HepG2 (cell line): ENCODE data around the gene EMP2. TPM values are rescaled to one million over a fixed set of nuclear protein-coding genes. Genes with fewer than 3 reads are reported as not detected.

ENCODE experiments used
- ATAC-seq: fragments of 200-7000 bp; cut with Tn5 transposase; 3 replicates; pipeline ENCODE4 v1.9.1; 2020; ENCODE audit warnings: mild to moderate bottlenecking, moderate library complexity
- BruUV-seq: library from RNA; stranded (reverse); fragments of 400-500 nt; replicated peaks from 2 replicates; lab custom pipeline; 2021; lab: Mats Ljungman, UMichigan
- CTCF ChIA-PET: fragments of 300-600 bp; formaldehyde crosslinking; extraction: SDS; loops from one replicate; lab custom pipeline; 2021; ENCODE audit warnings: low total read pairs, inconsistent platforms, low intra/inter-chr PET ratio; lab: Yijun Ruan, JAX
- POLR2A ChIA-PET: fragments of 350-600 bp; sonication (Branson Sonifier 250); formaldehyde crosslinking; loops from one replicate; lab custom pipeline; 2020; ENCODE audit warnings: antibody characterized with exemption, inconsistent platforms; lab: Yijun Ruan, JAX
- DNase-seq: peaks from one replicate; pipeline ENCODE4 v3.0.0-alpha.2; 2015; ENCODE audit warnings: low spot score
- FAIRE-seq: peaks from 3 replicates; lab custom pipeline; 2011; peaks lifted over from hg19 to GRCh38; lab: Jason Lieb, UNC
- H2AFZ ChIP-seq: one replicate; pipeline ENCODE4 v1.6.1; 2011; ENCODE audit warnings: low read length, inconsistent platforms
- H3K27ac ChIP-seq: fragments of 300-600 bp; 3 replicates; pipeline ENCODE4 v1.8.0; 2011; ENCODE audit warnings: mixed run types, mild to moderate bottlenecking, mixed read lengths, low read length, inconsistent platforms; ENCODE audit not compliant: insufficient read depth; ENCODE audit errors: extremely low read length
- H3K27me3 ChIP-seq, 2 experiments: fragments of 200-600 bp in 1 of 2; 2 replicates in 1 of 2; 3 replicates in 1 of 2; pipeline versions ENCODE4 v1.6.0 to v1.8.0; 2011; ENCODE audit warnings: low read length in 2 of 2, mild to moderate bottlenecking in 2 of 2, moderate library complexity in 2 of 2, inconsistent platforms in 1 of 2; ENCODE audit not compliant: insufficient read depth in 2 of 2, control insufficient read depth in 1 of 2
- H3K36me3 ChIP-seq, 2 experiments: fragments of 200-600 bp in 1 of 2; replicated peaks in 1 of 2; 2 replicates in 1 of 2; 3 replicates in 1 of 2; pipeline versions ENCODE4 v1.5.1 to v1.8.0; 2011; ENCODE audit warnings: low read length in 2 of 2, inconsistent platforms in 1 of 2; ENCODE audit not compliant: insufficient read depth in 2 of 2, control insufficient read depth in 1 of 2
- H3K4me1 ChIP-seq: 2 replicates; pipeline ENCODE4 v1.5.1; 2012; ENCODE audit warnings: low read length, inconsistent platforms; ENCODE audit not compliant: insufficient read depth
- H3K4me2 ChIP-seq: 2 replicates; pipeline ENCODE4 v1.6.0; 2011; ENCODE audit warnings: low read depth, low read length, inconsistent platforms
- H3K4me3 ChIP-seq, 3 experiments: fragments of 200-600 bp in 1 of 3; sonication (generic), shearing (Covaris generic) in 1 of 3; replicated peaks in 1 of 3; 2 replicates each; pipeline ENCODE4 v1.5.1; 2011 to 2016; ENCODE audit warnings: low read length in 3 of 3, inconsistent platforms in 2 of 3, low read depth in 2 of 3, mild to moderate bottlenecking in 2 of 3, control low read depth in 1 of 3, mixed read lengths in 1 of 3; ENCODE audit not compliant: insufficient read depth in 1 of 3
- H3K79me2 ChIP-seq: one replicate; pipeline ENCODE4 v1.6.1; 2011; ENCODE audit warnings: low read length, inconsistent platforms; ENCODE audit not compliant: insufficient read depth
- H3K9ac ChIP-seq: 2 replicates; pipeline ENCODE4 v1.6.0; 2011; ENCODE audit warnings: mild to moderate bottlenecking, low read depth, low read length, inconsistent platforms; ENCODE audit not compliant: insufficient read depth
- H3K9me3 ChIP-seq: 2 replicates; pipeline ENCODE4 v1.5.1; 2012; ENCODE audit warnings: mild to moderate bottlenecking, low read length
- H4K20me1 ChIP-seq: 2 replicates; pipeline ENCODE4 v1.6.0; 2011; ENCODE audit warnings: inconsistent platforms, mild to moderate bottlenecking, low read length, moderate library complexity; ENCODE audit not compliant: insufficient read depth
- ELF1 ChIP-seq: sonication (generic); formaldehyde crosslinking; IDR thresholded peaks from 2 replicates; pipeline ENCODE4 v1.4.0; 2020; ENCODE audit warnings: missing genetic modification reagents
- FLYWCH1 ChIP-seq: sonication (generic); formaldehyde crosslinking; IDR thresholded peaks from 2 replicates; pipeline ENCODE4 v1.8.1; 2023; ENCODE audit warnings: mild to moderate bottlenecking, missing genetic modification reagents
- JUN ChIP-seq: sonication (generic); formaldehyde crosslinking; IDR thresholded peaks from 2 replicates; pipeline ENCODE4 v1.4.0; 2020; ENCODE audit warnings: mild to moderate bottlenecking, missing genetic modification reagents
- SNRNP70 ChIP-seq: fragments of 200-400 bp; formaldehyde crosslinking; IDR thresholded peaks from 2 replicates; pipeline ENCODE4 v1.6.1; 2017; ENCODE audit warnings: mild to moderate bottlenecking, low read depth, low read length, moderate library complexity
- TCF7 ChIP-seq: sonication (generic); IDR thresholded peaks from 2 replicates; pipeline ENCODE4 v1.6.1; 2016; ENCODE audit warnings: antibody characterized with exemption, low read depth
- ZMAT3 ChIP-seq: sonication (generic); formaldehyde crosslinking; conservative IDR thresholded peaks from 2 replicates; pipeline ENCODE4 v1.7.0; 2021; ENCODE audit warnings: missing genetic modification reagents
- ZNF362 ChIP-seq: sonication (generic); formaldehyde crosslinking; IDR thresholded peaks from 2 replicates; pipeline ENCODE4 v1.4.0; 2020; ENCODE audit warnings: missing genetic modification reagents, mild to moderate bottlenecking, borderline replicate concordance
- ZNF441 ChIP-seq: sonication (generic); formaldehyde crosslinking; IDR thresholded peaks from 2 replicates; pipeline ENCODE4 v1.7.0; 2021; ENCODE audit warnings: missing genetic modification reagents, borderline replicate concordance
- ZNF589 ChIP-seq: sonication (generic); formaldehyde crosslinking; conservative IDR thresholded peaks from 2 replicates; pipeline ENCODE4 v1.8.0; 2022; ENCODE audit warnings: mild to moderate bottlenecking, moderate library complexity, missing genetic modification reagents
- ZNF777 ChIP-seq: sonication (generic); formaldehyde crosslinking; IDR thresholded peaks from 2 replicates; pipeline ENCODE4 v1.4.0; 2020; ENCODE audit warnings: missing genetic modification reagents
- WGBS: methylation state at CpG from one replicate; pipeline ENCODE4 v1.1.6; 2017; ENCODE audit warnings: low lambda C conversion rate; 5-methylcytosine and 5-hydroxymethylcytosine counted together
- in situ Hi-C: cut with HindIII; loops from 2 replicates; pipeline ENCODE4 v1.10.0; 2017; ENCODE audit warnings: low pct_unique_long_range_greater_than_20kb; ENCODE audit not compliant: extremely low pct_ligation_motif_present
- intact Hi-C: fragments of 100-400 bp; cut with micrococcal nuclease; formaldehyde crosslinking; loops from one replicate; pipeline ENCODE4 v1.10.0; 2022; ENCODE audit not compliant: unreplicated experiment
- polyA plus RNA-seq, 8 experiments: library from polyadenylated mRNA; depleted of rRNA in 3 of 8; stranded (reverse) in 7 of 8; unstranded in 1 of 8; fragments of >200 nt; fragmentation: Illumina TruSeq in 4 of 8; extraction: Trizol in 4 of 8; gene quantifications; 2 replicates each; pipeline versions ENCODE4 v1.2.1 to v1.2.3, GENCODE V29; 2011 to 2016; ENCODE audit warnings: low read depth in 4 of 8, missing spikeins in 1 of 8, mixed read lengths in 1 of 8; ENCODE audit not compliant: insufficient read depth in 1 of 8
- total RNA-seq, 5 experiments: library from RNA; depleted of rRNA; stranded (reverse); fragments of >200 nt; fragmentation: Illumina TruSeq; extraction: Trizol; gene quantifications; 2 replicates each; pipeline ENCODE4 v1.2.3, GENCODE V29; 2016; ENCODE audit warnings: low read depth in 1 of 5
- TF ChIP-seq, protein P1 (sequence below): sonication (generic); formaldehyde crosslinking; IDR thresholded peaks from 2 replicates; pipeline ENCODE4 v1.9.0; 2022; ENCODE audit warnings: low read depth, missing genetic modification reagents

EMP2 gene
- total and polyA plus RNA-seq, 2 of the 13 experiments (the other 11 are each of a cell fraction or from before 2014, with no cell fraction given) = 24.6 to 91.2 TPM

DNA sequence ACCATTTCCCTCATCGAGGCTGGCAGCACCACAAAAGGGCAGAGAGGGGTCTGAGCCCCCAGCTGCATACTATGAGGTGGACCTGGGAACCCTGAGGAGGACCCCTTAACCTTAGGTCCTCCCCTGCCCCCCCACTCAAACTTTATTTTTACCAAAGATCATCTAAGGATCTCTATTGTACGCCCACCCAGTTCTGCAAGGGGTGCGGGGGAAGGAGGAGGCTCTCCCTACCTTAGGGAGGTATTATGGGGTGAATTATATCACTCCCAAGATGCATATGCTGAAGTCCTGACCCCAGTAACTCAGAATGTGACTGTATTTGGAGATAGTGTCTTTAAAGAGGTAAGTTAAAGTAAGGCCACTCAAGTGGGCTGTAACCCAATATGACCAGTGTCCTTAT lies 26.8 kb upstream of the EMP2 start:
- ChIA-PET CTCF (no interaction called here), POLR2A (interaction anchor here (1.6 to 2.9 kb wide), 2 partner anchors 27 to 137 kb away, joined by 3 to 7 read pairs; partner anchors contain the start of gene EMP2)
- intact Hi-C loops = no loop called here

GRCh38 chr16:10606607-10607006 lies 26.2 kb upstream of the EMP2 start:
- ChIA-PET POLR2A (interaction anchor here (1.6 kb wide), 1 partner anchor 138 kb away, joined by 3 read pairs; no protein-coding TSS in a partner anchor), CTCF (no interaction called here)
- peaks cover 47% of the 10 kb centered on the region for H3K4me1 ChIP-seq
- no peaks in the 10 kb centered on the region for H4K20me1 ChIP-seq
- ATAC-seq = no peak
- H3K4me3 ChIP-seq = no peak overlapping the region
- BruUV-seq = no TSS peak
- H3K4me2 ChIP-seq = no peak overlapping the region
- no peak overlapping the region for H3K27ac ChIP-seq
- no peaks in the 10 kb centered on the region for H3K9me3 ChIP-seq
- peaks cover 0 to 17% of the 10 kb centered on the region in 2 experiments; a peak in 2 of 5 replicates for H3K27me3 ChIP-seq
- H3K9ac ChIP-seq = no peak overlapping the region
- H3K79me2 ChIP-seq = no peaks in the 10 kb centered on the region
- intact Hi-C loops = no loop called here
- H3K36me3 ChIP-seq = no peaks in the 10 kb centered on the region
- 64% methylated on average over 6 of the region's 6 CpGs for WGBS
- TF ChIP-seq SNRNP70 (no peak), FLYWCH1 (no peak), ZNF362 (CRISPR knock-in tag) (no peak), TCF7 (no peak), ZNF589 (CRISPR knock-in tag) (no peak)
- TF ChIP-seq, protein P1, sequence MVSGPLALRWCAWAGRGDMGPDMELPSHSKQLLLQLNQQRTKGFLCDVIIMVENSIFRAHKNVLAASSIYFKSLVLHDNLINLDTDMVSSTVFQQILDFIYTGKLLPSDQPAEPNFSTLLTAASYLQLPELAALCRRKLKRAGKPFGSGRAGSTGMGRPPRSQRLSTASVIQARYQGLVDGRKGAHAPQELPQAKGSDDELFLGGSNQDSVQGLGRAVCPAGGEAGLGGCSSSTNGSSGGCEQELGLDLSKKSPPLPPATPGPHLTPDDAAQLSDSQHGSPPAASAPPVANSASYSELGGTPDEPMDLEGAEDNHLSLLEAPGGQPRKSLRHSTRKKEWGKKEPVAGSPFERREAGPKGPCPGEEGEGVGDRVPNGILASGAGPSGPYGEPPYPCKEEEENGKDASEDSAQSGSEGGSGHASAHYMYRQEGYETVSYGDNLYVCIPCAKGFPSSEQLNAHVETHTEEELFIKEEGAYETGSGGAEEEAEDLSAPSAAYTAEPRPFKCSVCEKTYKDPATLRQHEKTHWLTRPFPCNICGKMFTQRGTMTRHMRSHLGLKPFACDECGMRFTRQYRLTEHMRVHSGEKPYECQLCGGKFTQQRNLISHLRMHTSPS = 0 out of 2 replicates have a peak, but pooled peaks have one; percentile 49
- in situ Hi-C loops = no loop called here
- no peak for DNase-seq
- FAIRE-seq = no peak
- H2AFZ ChIP-seq = no peak overlapping the region

More for the DNA sequence above, 26.8 kb upstream of the EMP2 start:
- 47% methylated on average over 3 of the region's 3 CpGs for WGBS
- no peak overlapping the region for H2AFZ ChIP-seq
- TF ChIP-seq ZNF777 (no peak), ZMAT3 (no peak), JUN (CRISPR knock-in tag) (no peak), ZNF441 (CRISPR knock-in tag) (no peak), ELF1 (no peak)
- no peaks in the 10 kb centered on the region for H3K9me3 ChIP-seq
- no peak overlapping the region for H3K4me3 ChIP-seq
- no peaks in the 10 kb centered on the region for H4K20me1 ChIP-seq
- H3K27ac ChIP-seq = no peak overlapping the region
- no peaks in the 10 kb centered on the region for H3K79me2 ChIP-seq
- no TSS peak for BruUV-seq
- no peaks in the 10 kb centered on the region for H3K36me3 ChIP-seq
- peaks cover 47% of the 10 kb centered on the region for H3K4me1 ChIP-seq
- H3K9ac ChIP-seq = no peak overlapping the region
- FAIRE-seq = no peak
- H3K27me3 ChIP-seq = peaks cover 0 to 17% of the 10 kb centered on the region in 2 experiments; a peak in 2 of 5 replicates
- no peak for DNase-seq
- no peak for ATAC-seq
- H3K4me2 ChIP-seq = no peak overlapping the region
- in situ Hi-C loops = no loop called here
